ENCODE measurements around the gene JTB.

GRCh38 chr1:153926405-153926804 lies 51.1 kb downstream of the JTB start:
- no peak for TF ChIP-seq CTCF (IDR thresholded peaks at IDR 0.05 in 4 of 5, conservative IDR thresholded peaks at IDR 0.05 in 1 of 5)
- no peak for TF ChIP-seq POLR2A (IDR thresholded peaks at IDR 0.05)

Measured in gastrocnemius medialis (tissue), 4 donors.